Central memory CD8-positive, alpha-beta T cell (primary cell): ENCODE measurements around the gene COL16A1.

ENCODE experiments used
- ATAC-seq: fragments of 150-1000 bp; cut with Tn5 transposase; replicated peaks from 2 replicates; pipeline ENCODE4 v1.10.0; 2022; ENCODE audit warnings: mild to moderate bottlenecking, moderate FRiP score, moderate number of reproducible peaks; ENCODE audit not compliant: poor library complexity, severe bottlenecking; ENCODE audit errors: extremely low read depth
- DNase-seq, 2 donors: peaks; one replicate each; pipeline ENCODE4 v3.0.0; 2021; ENCODE audit warnings: low spot score in 2 of 2
- H3K27ac Mint-ChIP-seq: one replicate; pipeline ENCODE4 v1.8.0; 2022; ENCODE audit warnings: low read depth, mild to moderate bottlenecking, moderate library complexity, mixed read lengths
- H3K27me3 Mint-ChIP-seq: one replicate; pipeline ENCODE4 v1.8.0; 2022; ENCODE audit warnings: mixed read lengths
- H3K36me3 Mint-ChIP-seq: one replicate; pipeline ENCODE4 v1.8.0; 2022; ENCODE audit warnings: mild to moderate bottlenecking, moderate library complexity, mixed read lengths; ENCODE audit not compliant: insufficient read depth
- H3K4me1 Mint-ChIP-seq: one replicate; pipeline ENCODE4 v1.8.0; 2022; ENCODE audit warnings: mixed read lengths
- H3K4me3 Mint-ChIP-seq: one replicate; pipeline ENCODE4 v1.8.0; 2022; ENCODE audit warnings: mild to moderate bottlenecking, moderate library complexity, mixed read lengths
- H3K9me3 Mint-ChIP-seq: one replicate; pipeline ENCODE4 v1.8.0; 2022; ENCODE audit warnings: mixed read lengths

COL16A1 gene

DNA sequence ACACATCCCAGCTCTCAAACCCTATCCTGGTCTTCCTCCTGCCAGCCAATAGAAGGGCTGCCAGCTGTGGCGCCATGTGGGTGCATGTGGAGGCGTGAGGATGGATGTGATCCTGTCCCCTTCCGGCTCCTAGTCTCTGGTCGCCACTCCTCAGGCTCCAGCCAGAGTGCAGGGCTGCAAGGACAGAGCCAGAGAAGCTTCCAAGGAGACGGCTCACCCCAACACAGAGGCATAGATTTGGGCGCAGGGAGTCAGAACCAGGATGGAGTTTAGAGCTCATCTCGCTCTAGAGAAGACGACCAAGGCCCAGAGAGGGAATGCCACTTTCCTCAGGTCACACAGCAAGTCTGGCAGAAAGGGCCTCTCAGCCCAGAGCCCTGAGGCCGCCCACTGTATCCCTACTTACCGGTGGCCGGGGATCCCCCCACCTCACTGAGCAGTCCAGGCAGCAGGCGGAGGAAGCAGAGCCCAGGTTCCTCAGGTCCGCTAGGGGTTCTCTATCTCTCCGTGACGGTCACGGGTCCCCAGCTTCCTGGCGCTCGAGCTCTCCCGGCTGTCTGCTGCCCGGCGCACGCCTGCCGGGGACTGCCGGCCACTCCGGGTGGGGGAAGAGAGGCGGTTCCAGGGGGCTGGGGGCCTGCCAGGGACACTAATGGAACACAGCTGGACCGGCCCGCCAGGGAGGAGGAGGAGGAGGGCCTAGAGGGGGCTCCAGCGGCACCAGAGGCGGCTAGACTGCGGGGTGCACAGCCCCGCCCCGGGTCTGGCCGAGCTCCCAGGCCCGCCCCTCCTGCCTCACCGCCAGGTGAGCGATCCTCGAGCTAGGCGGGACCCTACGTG is at the start of gene COL16A1:
TSS of gene COL16A1 (minus strand) at position 587 of the 840 bp plus-strand sequence. CDS start 1,824 bp downstream, outside the sequence.
- Mint-ChIP-seq H3K36me3 (no peaks in the 10 kb centered on the region), H3K9me3 (no peaks in the 10 kb centered on the region), H3K27me3 (peaks cover 4% of the 10 kb centered on the region), H3K4me3 (peak within 1 kb of the TSS; percentile 42), H3K27ac (no peak within 1 kb of the TSS), H3K4me1 (peaks cover 47% of the 10 kb centered on the region)
- no peak for DNase-seq
- ATAC-seq = no peak

- DNase-seq (no peak), ATAC-seq (no peak)
- Mint-ChIP-seq H3K4me1 (peaks cover 33% of the 10 kb centered on the region), H3K27me3 (no peaks in the 10 kb centered on the region), H3K27ac (no peak overlapping the region), H3K9me3 (no peaks in the 10 kb centered on the region), H3K36me3 (peaks cover 1% of the 10 kb centered on the region), H3K4me3 (no peak overlapping the region)
Measured at GRCh38 chr1:31752952-31753475, 49.2 kb upstream of the COL16A1 start.

DNA sequence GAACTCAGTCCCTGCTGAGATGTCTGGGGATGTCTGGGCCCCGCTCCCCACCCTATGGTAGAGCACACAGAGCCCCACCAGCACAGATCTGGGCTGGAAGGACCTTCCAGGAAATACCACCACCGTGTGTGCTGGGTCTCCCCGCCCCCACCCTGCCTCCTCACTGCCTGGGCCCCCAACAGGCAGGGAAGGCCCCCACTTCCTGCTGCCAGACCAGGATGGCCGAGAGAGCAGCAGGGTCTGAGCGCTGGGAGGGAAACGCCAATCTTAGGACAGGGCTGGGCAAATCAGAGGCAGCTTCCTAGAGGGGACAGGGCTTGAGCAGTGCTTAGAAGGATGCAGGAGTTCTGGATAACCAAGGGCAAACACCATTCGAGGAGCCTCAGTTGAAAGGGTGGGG is 48.4 kb upstream of the COL16A1 start:
- Mint-ChIP-seq H3K9me3 (no peaks in the 10 kb centered on the region), H3K27me3 (no peaks in the 10 kb centered on the region)
- no peak for ATAC-seq

DNA sequence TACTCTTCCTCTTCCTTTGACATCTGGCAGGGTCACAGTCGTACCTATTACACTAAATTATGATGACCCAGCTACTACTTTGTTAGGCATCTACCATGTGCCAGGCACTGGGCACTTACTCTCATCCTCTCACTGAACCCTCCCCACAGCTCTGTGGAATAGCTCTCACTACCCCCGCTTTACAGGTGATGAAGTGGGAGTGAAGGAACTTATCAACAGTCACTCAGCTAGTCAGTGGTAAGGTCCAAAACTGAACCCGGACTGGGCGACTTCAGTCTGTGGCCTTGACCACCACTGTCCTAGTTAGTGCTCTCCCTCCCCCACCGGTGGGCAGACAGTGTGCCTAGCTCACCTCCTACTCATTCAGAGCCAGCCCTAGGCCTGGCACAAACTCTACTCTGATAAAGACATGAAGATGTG is 48.0 kb upstream of the COL16A1 start:
- Mint-ChIP-seq H3K36me3 (peaks cover 1% of the 10 kb centered on the region), H3K27ac (no peak overlapping the region), H3K4me3 (peak overlapping the region; percentile 50), H3K27me3 (no peaks in the 10 kb centered on the region), H3K4me1 (peaks cover 41% of the 10 kb centered on the region), H3K9me3 (no peaks in the 10 kb centered on the region)
- ATAC-seq (no peak), DNase-seq (no peak)

More for the DNA sequence above, 48.4 kb upstream of the COL16A1 start:
- Mint-ChIP-seq H3K36me3 (peaks cover 1% of the 10 kb centered on the region), H3K4me3 (peak overlapping the region; percentile 50), H3K27ac (no peak overlapping the region), H3K4me1 (peaks cover 36% of the 10 kb centered on the region)
- DNase-seq = no peak

GRCh38 chr1:31750858-31751510 is 47.2 kb upstream of the COL16A1 start:
- Mint-ChIP-seq H3K36me3 (peaks cover 1% of the 10 kb centered on the region), H3K4me1 (peaks cover 49% of the 10 kb centered on the region), H3K4me3 (peak overlapping the region; percentile 68)

DNA sequence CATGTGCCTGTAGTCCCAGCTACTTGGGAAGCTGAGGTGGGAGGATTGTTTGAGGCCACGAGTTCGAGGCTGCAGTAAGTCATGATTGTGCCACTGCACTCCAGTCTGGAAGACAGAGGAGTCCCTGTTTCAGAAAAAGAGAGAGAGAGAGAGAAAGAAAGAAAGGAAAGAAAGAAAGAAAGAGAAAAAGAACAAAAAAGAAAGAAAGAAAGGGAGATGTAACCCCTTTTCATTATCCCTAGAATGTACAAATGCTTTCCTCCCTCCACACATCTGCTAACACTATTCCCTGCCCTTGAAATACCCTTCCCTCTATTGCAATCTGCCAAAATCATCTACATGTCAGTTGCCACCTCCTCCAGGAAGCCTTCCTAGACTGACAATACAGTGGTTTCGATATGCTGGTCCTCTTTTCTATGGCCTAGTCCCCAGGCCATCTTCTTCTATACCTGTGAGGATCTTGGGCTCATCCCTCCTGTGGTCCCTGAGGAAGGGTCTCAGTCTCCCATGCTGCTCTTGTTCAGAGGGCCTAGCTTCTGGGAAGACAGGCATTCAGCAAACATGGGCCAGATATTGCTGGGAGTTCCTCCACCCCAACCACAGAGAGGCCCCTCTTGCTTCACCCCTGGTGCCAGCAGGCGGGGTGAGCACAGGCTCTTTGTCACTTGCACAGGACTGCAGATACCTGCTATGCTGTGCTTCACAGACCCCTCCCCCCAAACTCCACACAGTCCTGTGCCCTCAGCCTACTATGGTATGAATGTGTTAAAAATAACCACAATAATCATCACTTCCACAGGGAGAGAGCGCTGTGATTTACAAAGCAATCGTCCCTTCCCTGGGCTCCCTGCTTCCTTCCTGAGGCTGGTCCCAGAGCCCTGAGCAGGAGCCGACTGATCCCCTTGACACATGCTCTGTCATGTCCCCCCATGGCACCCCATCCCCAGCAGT is 46.2 kb upstream of the COL16A1 start:
- Mint-ChIP-seq H3K36me3 (peaks cover 1% of the 10 kb centered on the region), H3K4me1 (peaks cover 56% of the 10 kb centered on the region), H3K9me3 (no peaks in the 10 kb centered on the region), H3K27me3 (no peaks in the 10 kb centered on the region), H3K27ac (no peak overlapping the region), H3K4me3 (peak overlapping the region; percentile 68)
- ATAC-seq = no peak
- DNase-seq = no peak

More at GRCh38 chr1:31750858-31751510, 47.2 kb upstream of the COL16A1 start:
- no peaks in the 10 kb centered on the region for H3K9me3 Mint-ChIP-seq
- DNase-seq = peak in 1 of 2 donors; percentile 49
- no peaks in the 10 kb centered on the region for H3K27me3 Mint-ChIP-seq
- ATAC-seq = peak; percentile 96
- peak overlapping the region; percentile 74 for H3K27ac Mint-ChIP-seq

- no peak for ATAC-seq
- DNase-seq = no peak
- Mint-ChIP-seq H3K4me1 (peaks cover 56% of the 10 kb centered on the region), H3K4me3 (no peak overlapping the region), H3K36me3 (peaks cover 1% of the 10 kb centered on the region), H3K27ac (no peak overlapping the region), H3K9me3 (no peaks in the 10 kb centered on the region), H3K27me3 (no peaks in the 10 kb centered on the region)
Measured at GRCh38 chr1:31748365-31748764, 44.5 kb upstream of the COL16A1 start.

GRCh38 chr1:31747304-31747703 is 43.5 kb upstream of the COL16A1 start:
- Mint-ChIP-seq H3K4me1 (peaks cover 52% of the 10 kb centered on the region), H3K4me3 (peak overlapping the region; percentile 51), H3K27me3 (no peaks in the 10 kb centered on the region), H3K9me3 (no peaks in the 10 kb centered on the region), H3K27ac (peak overlapping the region; percentile 33), H3K36me3 (peaks cover 1% of the 10 kb centered on the region)
- ATAC-seq = no peak
- no peak for DNase-seq

- H3K36me3 Mint-ChIP-seq = no peaks in the 10 kb centered on the region
- peak overlapping the region; percentile 33 for H3K27ac Mint-ChIP-seq
- no peaks in the 10 kb centered on the region for H3K27me3 Mint-ChIP-seq
- peaks cover 46% of the 10 kb centered on the region for H3K4me1 Mint-ChIP-seq
- DNase-seq = no peak
- peak overlapping the region; percentile 51 for H3K4me3 Mint-ChIP-seq
- no peaks in the 10 kb centered on the region for H3K9me3 Mint-ChIP-seq
- no peak for ATAC-seq
Measured at GRCh38 chr1:31746687-31747086, 42.9 kb upstream of the COL16A1 start.

GRCh38 chr1:31745946-31746670 is 42.3 kb upstream of the COL16A1 start:
- Mint-ChIP-seq H3K27ac (peak overlapping the region; percentile 33), H3K4me3 (peak overlapping the region; percentile 51), H3K9me3 (no peaks in the 10 kb centered on the region), H3K4me1 (peaks cover 40% of the 10 kb centered on the region), H3K27me3 (no peaks in the 10 kb centered on the region), H3K36me3 (no peaks in the 10 kb centered on the region)
- DNase-seq (no peak), ATAC-seq (no peak)

- peak; percentile 39 for ATAC-seq
- Mint-ChIP-seq H3K9me3 (no peaks in the 10 kb centered on the region), H3K36me3 (no peaks in the 10 kb centered on the region), H3K27ac (no peak overlapping the region), H3K27me3 (no peaks in the 10 kb centered on the region), H3K4me1 (peaks cover 32% of the 10 kb centered on the region), H3K4me3 (no peak overlapping the region)
- DNase-seq = peak; percentile 25 to 32
Measured at GRCh38 chr1:31745096-31745945, 41.5 kb upstream of the COL16A1 start.
